Measurements from ENCODE around the gene UBXN6. TPM values are rescaled to one million over a fixed set of nuclear protein-coding genes. Genes with fewer than 3 reads are reported as not detected.

Gene UBXN6
- total and polyA plus RNA-seq, 12 donors: 90.6 to 131 (median 106) TPM

DNA sequence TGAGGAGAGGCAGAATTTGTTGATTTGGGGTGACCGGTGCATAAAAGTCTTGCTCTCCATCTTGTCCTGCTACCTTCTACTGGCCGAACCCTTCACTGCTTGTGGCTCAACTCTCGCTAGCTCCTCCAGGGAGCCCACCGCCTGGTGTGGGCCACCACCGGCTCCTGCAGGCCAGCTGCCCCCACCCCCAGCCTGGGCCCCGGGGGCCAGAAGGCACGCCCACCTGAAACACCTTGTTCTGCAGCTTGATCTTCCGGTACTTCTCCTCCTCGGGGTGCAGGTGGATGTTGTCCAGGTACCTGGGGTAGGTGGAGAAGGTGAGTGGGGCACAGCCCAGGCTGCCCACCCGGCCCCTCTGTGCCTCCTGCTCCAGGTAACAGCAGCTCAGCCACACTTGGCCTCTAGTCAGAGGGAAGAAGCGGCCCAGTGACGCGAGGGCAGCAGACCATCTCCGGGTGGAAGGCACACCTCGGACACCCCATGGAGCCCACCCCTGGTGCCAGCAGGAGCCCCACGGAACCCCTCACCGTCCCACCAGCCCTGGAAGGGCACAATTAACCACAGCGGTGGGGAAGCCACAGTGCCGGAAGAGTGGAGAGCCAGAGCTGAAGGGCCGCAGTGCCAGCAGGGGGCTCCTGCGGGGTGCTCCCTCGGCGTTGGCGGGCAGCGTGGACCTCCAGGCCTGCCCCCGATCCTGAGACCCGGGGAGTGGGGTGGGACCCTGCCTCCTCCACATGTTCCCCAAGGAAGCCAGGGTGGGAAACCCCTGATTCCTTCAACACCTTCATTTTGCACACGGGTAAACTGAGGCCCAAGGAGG, 10.1 kb downstream of the UBXN6 start:
- DNase-seq (no peak), ATAC-seq (no peak)
- no peaks in the 10 kb centered on the region for H3K27me3 ChIP-seq
- peaks cover 0 to 88% (median 61%) of the 10 kb centered on the region in 9 donors for H3K36me3 ChIP-seq
- H3K27ac ChIP-seq: no peak overlapping the region
- 92 to 93% methylated on average over 28 of the region's 28 CpGs for WGBS, 2 donors
- no peak overlapping the region for H3K4me3 ChIP-seq
- intact Hi-C loops (cut with DNase I): no loop called here
- H3K4me1 ChIP-seq: peaks cover 0 to 14% (median 6%) of the 10 kb centered on the region in 9 donors
- TF ChIP-seq, protein P1, sequence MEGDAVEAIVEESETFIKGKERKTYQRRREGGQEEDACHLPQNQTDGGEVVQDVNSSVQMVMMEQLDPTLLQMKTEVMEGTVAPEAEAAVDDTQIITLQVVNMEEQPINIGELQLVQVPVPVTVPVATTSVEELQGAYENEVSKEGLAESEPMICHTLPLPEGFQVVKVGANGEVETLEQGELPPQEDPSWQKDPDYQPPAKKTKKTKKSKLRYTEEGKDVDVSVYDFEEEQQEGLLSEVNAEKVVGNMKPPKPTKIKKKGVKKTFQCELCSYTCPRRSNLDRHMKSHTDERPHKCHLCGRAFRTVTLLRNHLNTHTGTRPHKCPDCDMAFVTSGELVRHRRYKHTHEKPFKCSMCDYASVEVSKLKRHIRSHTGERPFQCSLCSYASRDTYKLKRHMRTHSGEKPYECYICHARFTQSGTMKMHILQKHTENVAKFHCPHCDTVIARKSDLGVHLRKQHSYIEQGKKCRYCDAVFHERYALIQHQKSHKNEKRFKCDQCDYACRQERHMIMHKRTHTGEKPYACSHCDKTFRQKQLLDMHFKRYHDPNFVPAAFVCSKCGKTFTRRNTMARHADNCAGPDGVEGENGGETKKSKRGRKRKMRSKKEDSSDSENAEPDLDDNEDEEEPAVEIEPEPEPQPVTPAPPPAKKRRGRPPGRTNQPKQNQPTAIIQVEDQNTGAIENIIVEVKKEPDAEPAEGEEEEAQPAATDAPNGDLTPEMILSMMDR (IDR thresholded peaks at IDR 0.05): no peak
- H3K9me3 ChIP-seq: no peaks in the 10 kb centered on the region

DNA sequence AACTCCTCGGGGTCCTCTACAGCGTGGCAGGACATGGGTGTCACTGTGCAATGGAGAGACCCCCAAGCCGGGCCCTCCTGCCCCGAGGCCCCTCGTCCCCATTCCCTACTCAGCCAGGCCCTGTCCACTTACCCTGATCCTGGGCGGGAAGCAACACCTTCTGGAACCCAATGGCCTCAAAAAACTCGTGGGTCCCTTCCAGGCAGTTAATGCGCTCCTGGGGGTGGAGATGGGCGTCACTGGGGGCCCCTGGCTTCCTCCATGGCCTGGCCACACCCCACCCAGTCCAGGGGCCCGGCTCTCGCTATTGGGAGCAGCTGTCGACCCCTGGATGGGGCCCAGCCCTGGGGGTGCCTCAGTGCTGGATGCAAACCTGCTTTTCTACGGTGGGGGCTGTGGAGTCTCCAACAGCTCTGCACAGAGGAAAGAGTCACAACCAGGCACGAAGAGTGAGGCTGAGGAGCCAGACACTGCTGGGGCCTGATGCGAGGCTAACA, 10.8 kb downstream of the UBXN6 start:
- H3K9me3 ChIP-seq: no peaks in the 10 kb centered on the region
- H3K4me3 ChIP-seq: no peak overlapping the region
- TF ChIP-seq, protein P1 (IDR thresholded peaks at IDR 0.05): no peak
- no peak overlapping the region for H3K27ac ChIP-seq
- ATAC-seq (no peak), DNase-seq (no peak)
- 85% methylated on average over 15 of the region's 15 CpGs for WGBS, 2 donors
- intact Hi-C loops (cut with DNase I): no loop called here
- H3K27me3 ChIP-seq: no peaks in the 10 kb centered on the region
- peaks cover 0 to 14% (median 6%) of the 10 kb centered on the region in 9 donors for H3K4me1 ChIP-seq
- H3K36me3 ChIP-seq: peaks cover 0 to 80% (median 53%) of the 10 kb centered on the region in 9 donors

DNA sequence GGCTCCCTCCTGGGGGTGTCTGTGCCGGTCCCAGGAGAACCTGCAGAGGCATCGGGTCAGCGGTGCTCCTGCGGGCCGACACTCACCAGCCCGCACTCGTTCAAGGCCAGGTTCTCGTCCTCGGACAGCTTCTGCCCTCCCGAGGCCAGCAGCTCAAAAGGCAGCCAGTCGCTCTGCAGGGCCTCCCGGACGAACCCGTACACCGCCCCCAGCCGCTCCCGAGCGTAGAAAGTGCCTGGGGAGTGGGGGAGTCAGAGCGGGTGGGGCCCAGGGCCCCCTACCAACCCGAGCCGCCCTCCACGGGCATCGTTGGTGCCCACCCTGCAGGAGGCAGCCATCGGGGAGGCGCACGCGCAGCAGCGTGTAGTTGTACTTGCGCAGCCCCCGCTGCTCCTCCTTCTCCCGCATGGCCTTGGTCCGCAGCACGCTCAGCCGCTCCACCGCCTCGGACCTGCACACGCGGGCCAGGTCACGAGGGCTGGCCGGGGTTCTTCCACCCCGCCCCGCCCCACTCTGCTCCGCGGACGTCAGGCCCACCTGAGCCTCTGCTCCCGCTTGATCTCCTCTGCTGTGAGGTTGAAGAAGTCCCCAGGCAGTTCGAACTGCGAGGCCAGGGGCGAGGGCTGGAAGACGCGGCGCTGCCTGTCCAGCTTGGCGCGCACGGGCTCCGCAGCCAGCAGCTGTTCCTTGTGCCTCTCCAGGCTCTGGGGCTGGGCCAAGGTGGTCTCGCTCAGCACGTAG, 11.5 kb downstream of the UBXN6 start:
- DNase-seq (no peak), ATAC-seq (no peak)
- intact Hi-C loops (cut with DNase I): no loop called here
- peaks cover 0 to 74% (median 50%) of the 10 kb centered on the region in 9 donors for H3K36me3 ChIP-seq
- no peak overlapping the region for H3K27ac ChIP-seq
- peaks cover 0 to 14% (median 6%) of the 10 kb centered on the region in 9 donors for H3K4me1 ChIP-seq
- no peaks in the 10 kb centered on the region for H3K9me3 ChIP-seq
- no peaks in the 10 kb centered on the region for H3K27me3 ChIP-seq
- H3K4me3 ChIP-seq: no peak overlapping the region
- 91 to 92% methylated on average over 58 of the region's 58 CpGs for WGBS, 2 donors
- TF ChIP-seq, protein P1 (IDR thresholded peaks at IDR 0.05): no peak

Measured in heart right ventricle (tissue), 16 donors.